Stimulated activated CD4-positive, alpha-beta T cell treated with anti-CD3 and anti-CD28 coated beads, TNF-alpha, amount 100 ng/mL, for 1 hour (primary cell): ENCODE results near the gene WWOX.

Experiments
- DNase-seq, 3 donors: peaks; one replicate each; pipeline ENCODE4 v3.0.0-alpha.2; 2020; ENCODE audit warnings: low read depth in 3 of 3, low spot score in 1 of 3

Gene WWOX

DNA sequence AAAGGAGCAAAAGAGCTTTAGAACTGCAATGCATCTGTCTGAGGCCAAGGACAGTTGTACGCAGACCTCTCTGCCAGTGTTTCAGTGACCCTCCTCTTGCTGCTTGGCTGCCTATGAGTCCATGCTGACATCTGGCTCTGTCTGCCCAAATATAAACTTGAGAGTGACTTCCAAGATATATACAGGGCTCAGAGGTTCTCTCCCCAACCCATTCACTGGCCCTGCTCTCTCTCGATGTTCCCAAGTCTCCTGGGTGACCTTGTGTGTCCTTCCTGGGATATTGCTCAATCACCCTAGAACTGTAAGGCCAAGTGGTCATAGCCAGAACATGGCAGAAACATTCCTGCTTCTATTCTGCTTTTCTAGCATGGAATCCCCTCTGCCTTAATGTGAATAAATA is 716.3 kb downstream of the WWOX start:
- DNase-seq: no peak

DNA sequence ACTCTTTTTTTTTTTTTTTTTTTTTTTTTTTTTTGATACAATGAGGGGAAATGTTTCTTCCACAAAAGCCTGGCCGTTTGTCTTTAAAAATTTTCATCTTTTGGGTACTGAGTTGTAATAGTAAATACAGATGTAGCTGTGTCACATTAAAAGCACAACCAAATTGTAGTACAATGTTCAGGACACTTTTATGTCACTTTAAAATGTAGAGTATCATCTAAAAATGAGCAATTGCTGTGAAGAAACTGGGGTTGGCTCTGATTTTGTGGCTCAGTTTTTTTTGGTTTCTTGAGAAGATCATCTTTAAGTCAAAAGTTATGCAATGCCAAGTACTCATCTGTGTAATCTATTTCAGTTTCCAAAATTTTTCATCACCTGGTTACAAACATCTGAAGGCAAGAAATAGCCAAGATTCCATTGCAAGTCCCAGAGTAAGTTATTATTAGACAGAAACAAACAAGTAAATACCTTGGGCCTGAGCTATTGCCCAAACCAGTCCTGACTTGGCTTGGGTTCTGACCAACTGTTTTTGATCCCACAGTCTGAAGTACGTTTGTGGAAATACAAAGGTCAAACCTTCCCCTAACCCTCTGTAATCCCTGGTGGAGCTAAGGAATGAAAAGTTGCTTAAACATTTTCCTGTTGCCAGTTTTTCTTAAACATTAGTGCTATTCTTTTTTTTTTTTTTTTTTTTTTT is 717.2 kb downstream of the WWOX start:
- DNase-seq: no peak

DNA sequence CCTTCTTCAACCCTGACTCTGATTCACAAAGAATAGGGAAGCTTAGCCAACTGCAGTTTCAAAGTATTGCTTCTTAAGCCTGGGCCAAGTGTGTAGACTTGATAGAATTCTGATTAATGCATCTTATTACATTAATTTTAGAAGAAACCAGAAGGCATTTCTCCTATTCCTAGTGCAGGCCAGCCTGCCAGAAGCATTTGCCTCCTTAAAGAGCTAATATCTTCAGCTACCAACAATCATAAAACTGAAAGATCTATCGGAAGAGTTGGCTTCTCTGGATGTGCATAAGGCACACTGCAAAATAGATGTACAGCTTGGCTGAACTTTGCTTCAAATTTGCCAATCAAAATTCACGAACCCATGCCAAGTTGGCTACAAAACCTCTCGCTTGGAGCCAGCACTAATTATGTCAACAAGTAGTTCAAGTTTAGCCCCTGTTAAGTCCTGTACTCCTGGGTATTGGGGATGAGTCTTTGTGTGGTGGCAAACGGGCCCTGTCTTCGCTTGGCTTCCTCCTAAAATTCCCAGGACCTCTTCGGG is 717.8 kb downstream of the WWOX start:
- no peak for DNase-seq

DNA sequence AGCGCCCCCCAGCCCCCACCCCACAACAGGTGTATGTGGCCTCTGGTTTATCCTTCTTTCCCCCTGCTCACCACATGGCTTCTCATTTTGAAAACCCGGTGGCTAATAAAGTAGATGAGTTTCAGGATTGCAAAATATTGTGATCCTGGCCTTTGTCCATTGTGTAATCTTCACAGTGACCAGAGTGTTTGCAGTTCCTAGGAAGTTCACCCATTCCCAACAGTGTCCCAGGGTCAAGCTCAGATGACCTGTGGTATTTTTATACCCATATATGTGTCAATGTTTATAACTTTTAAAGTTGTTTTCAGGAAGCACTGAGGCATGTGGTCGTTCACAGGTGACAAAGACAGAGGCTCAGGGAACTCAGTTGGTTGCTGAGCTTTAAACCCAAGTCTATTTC is 721.9 kb downstream of the WWOX start:
- DNase-seq: no peak

DNA sequence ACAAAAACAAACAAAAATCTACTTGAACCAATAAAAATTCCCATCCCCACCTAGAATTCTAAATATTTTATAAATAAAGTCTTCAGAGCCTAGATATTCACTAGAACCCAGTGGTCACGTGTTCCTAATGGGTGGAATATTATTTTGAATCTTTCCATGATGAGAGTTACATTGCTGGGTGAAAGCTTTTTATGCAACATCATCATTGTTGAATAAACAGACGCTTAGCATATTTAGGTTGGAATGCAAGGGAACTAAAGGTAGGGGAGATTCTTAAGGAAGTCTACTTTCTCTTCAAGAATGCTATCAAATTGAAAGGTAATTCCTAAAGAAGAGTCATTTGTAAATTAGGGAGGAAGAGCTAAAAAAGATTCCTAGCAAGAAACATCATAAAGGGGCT is 723.1 kb downstream of the WWOX start:
- DNase-seq: no peak

DNA sequence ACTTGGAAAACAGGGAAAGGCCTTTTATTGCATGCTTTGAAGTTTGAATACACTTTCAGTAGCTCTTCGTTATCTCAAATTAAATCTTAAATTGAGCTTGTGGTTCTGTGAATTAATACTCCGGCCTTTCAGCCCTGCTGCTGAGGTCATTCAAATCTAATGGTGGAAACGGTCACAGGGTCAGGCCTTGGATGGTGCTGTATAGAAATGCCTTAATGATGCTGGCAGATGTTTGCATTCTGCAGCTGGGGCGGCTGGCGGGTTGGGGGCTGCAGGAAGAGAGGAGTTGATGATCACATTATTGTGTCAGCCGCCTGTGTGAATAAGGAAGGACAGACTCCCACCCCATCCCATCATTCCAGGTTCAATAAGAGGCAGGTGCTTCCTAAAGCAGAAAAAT is 723.6 kb downstream of the WWOX start:
- DNase-seq: no peak

DNA sequence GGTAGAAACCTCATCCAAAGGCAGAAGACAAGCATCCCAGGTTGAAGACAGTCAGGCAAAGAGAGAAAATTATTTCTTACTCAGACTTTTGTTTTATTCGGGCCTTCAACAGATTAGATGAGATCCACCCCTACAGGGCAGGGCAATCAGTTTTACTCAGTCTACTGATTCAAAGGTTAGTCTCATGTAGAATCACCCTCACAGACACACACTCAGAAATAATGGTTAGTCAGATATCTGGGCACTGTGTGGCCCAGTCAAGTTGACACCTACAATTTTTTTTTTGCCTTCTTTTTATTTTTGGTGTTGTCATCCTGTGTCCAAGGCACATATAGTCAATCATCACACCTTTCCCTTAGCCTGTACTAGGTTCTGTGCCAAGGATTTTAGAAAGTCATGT is 729.8 kb downstream of the WWOX start:
- DNase-seq: no peak

DNA sequence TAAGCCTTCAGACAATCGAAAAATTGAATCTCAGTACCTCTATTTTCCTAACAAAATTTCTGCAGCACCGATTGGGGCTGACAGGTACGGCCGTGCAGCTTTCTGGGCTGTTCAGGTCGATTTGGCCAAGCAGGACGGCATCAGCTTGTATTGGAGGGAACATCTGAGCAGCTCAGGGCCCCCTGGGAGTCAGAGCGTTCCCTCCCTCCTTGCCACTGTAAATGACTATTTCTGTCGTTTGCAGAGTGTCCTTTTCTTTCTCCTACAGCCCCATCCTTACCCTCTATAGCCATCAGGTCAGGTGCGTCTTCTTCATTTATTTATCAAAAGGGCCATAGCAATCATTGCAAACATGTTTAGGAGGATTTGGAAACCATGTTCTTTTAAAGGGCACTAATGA is 731.1 kb downstream of the WWOX start:
- DNase-seq: no peak

DNA sequence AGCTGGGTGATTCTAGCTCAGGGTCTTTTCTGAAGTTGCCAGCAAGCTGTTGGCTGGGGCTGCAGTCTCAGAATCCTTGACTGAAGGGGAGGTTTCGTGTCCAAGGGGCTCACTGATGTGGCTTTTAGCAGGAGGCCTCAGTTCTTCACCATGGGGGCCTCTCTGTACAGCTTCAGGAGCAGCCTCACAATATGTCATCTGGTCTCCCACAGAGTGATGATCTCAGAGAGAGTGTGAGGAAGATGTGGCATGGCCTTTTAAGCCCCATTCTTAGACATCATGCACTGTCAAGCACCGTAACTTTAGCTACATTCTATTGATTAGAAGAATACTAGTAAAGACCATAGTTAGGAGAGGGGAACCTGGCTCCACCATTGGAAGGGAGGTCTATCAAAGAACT is 732.6 kb downstream of the WWOX start:
- DNase-seq: no peak

DNA sequence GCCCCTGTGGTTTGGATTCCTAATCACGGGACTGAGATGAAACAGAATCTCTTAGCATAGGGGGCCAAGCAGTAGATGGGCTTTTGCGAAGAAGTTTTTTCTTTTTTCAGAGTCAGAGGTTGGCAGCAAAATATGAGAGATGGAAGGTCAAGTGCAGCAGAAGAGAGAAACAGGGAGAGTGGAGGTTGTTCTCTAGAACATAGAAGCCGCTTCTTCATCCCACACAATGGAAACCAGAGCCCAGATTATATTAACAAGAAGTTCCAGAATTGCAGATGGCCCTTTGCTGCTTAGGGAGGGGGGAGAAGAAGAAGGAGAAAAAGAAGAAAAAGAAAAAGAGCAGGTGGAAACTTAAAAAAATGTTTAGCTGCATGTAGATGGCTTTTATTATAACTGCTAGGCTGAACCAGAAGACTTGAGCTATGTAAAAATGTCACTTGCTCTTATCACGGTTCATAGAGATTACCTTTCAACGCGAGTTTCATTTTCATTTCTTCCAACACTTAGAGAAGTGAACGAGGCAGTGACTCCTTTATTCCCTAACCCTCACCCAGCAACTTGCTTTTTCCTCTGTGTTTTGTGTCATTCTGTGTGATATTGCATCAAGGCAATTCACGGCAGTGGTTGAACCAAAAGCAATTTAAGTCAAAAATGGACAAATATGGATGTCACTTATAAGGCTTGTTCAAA is 737.5 kb downstream of the WWOX start:
- DNase-seq: no peak

DNA sequence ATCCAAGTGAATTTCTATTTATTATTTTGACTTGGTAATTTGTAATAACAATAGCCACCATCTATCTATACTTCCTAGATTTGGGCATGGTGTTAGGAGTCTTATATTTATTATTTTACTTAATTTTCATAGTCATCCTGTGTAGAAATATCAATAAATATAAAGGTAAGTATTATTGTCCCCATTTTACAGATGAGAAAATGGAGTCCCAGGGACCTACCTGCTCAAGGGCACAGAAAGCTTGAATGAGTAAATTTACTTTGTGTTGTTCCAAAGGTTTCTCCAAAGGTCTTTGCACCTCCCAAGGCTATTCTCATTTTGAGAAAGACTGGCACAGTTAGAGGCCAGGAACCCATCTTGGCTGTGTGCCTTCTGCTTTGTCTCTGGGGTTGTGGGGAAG is 738.3 kb downstream of the WWOX start:
- no peak for DNase-seq

DNA sequence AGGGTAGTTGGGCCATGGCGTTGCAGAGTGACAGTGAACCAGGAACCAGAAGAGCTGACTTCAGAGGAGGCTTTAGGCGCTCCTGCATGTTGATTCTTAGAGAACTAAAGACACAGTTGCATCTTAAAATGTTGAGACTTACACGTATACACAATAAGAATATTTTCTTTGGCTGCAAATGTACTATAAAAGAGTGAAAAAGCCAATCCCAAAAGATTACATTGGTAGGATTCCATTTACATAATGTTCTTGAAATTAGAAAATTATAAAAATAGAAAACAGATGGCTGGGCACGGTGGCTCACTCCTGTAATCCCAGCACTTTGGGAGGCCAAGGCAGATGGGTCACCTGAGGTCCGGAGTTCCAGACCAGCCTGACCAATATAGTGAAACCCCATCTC is 738.8 kb downstream of the WWOX start:
- no peak for DNase-seq

DNA sequence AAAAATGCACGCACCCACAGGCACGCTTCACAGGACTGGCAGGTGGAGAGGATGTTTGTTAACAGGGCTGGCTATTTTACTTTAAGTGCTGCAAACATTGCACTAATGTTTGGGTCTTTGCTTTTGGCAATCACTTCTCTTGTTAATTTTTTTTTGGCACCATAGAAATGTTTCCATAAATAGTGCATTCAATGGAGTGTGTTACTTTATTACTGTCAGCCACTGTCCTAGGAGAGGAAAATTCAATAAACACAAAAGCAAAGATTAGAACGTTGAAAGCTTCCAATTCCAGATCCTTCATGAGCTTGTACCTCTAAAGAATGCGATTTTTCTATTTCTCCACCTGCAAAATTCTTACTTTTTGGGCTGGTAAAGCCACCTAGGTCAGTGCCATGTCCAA is 743.5 kb downstream of the WWOX start:
- no peak for DNase-seq

DNA sequence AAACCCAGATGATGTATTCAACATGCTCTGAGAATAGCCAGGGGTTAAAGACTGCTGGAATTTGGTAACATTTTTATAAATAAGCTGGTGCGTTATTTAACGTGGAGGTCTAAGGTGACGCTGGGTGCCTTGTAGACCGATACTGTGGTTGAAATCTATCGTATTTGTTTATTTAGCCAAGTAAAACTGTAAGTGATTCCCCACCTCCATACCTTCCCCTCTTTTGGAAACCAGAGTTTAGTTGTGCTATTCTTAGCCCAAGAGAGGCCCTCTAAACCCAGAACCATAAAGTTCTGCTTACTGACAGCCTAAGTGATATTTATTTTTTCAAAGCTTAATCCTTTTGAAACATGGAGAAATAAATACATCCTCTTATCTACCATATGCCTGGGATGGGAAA is 744.5 kb downstream of the WWOX start:
- no peak for DNase-seq

DNA sequence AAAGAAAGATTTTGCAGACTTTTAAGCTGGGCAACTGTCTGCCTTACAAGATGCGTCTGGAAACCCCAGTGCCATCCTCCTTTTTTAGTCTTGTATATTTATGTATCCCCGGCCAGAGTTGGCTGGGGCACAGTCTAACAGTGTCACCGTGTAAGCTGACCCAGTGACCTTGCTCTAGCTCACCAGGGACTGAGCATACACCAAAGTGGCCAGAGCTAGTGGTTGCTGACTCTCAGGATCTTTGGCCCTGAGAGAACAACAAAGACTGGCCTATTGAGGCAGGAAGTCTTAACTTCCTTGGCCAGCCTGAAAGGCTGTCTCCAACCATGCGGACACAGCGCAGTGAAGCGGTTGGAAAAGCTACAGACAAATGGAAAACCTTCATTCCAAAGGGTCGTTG is 745.2 kb downstream of the WWOX start:
- DNase-seq: no peak

DNA sequence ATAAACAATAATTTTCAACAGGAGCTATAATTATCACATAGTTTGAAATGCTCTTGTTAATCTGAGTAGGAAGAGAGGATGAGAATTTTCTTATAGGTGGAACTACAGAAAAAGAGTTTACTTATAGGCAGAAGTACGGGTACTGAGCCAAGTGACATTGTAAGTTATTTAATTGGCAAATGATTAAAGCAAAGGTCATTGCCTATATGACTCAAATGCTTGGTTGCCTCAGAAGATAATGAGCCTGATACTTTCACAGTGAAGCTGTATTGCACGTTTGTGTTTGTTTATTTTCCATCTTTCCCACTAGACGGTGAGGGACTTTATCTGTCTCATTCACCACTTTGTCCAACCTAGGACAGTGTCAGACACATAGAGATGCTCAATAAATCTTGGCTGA is 751.8 kb downstream of the WWOX start:
- DNase-seq: no peak

DNA sequence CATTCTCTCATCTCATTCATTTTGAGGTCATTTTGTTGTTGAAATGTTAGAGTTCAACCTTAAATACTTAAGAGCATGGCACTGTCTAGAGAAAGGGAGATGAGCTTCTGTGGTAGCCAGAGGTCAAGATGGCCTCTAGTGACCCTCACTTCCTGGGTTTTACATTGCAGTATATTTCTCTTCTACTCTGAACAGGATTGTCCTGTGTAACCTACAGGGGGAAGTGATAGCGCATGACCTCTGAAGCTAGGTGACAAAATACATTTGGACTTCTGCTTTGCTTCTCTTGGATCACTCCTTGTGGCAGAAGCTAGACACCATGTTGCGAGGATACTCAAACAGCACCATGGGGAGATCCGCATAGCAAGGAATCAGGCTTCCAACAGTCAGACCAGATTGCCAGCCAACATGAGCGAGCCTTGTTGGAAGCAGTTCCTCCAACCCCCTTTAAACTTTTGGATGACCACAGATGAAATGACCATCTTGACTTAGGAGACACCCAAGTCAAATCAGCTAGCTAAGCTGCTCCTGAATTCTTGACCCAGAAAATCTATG is 752.7 kb downstream of the WWOX start:
- DNase-seq: no peak

DNA sequence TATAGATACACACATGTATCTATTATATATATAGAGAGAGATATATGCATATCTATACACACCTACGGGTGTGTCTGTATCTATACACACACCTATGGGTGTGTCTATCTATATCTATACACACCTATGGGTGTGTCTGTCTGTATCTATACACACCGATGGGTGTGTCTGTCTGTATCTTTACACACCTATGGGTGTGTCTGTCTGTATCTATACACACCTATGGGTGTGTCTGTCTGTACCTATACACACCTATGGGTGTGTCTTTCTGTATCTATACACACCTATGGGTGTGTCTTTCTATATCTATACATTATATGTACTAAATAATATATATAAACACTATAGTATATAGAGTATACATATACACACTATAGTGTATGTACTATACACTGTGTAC is 762.6 kb downstream of the WWOX start:
- DNase-seq: no peak

DNA sequence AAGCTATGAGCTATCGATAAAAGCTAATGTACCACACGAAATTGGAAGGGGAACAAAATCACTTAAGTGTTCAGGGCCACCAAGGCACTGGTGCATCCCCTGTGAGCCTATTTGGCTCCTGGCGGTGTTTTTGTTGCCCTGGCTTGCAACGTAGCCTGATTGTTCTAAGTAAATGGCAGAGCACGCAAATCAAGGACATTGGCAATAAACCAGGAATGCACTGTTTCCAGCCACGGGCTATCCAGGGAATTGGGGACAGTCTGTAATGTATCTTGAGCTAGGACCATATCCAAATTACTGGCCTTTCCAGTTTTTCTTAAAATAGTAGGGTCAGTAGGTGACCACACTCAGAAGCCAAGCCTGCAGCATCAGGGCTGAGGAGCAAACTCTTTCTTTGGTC is 767.1 kb downstream of the WWOX start:
- no peak for DNase-seq

DNA sequence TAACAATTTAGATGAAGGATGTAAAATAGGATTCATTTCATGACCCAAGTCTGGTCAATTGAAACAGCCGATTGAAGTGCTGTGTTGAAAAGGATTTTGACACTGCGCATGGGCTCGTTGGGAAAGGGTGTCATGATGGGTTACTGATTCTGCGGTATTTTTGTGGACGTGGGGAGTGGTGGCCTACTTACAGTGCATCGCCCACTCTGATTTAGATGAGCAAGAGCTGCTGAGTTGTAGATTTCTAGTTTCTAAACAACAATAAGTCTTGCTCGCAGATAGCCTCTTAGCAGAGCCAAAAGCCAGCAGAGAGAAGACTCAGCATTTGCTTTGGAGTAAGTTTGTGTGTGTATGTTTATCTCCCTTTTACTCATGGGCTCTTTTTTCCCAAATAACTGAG is 770.0 kb downstream of the WWOX start:
- DNase-seq: no peak

DNA sequence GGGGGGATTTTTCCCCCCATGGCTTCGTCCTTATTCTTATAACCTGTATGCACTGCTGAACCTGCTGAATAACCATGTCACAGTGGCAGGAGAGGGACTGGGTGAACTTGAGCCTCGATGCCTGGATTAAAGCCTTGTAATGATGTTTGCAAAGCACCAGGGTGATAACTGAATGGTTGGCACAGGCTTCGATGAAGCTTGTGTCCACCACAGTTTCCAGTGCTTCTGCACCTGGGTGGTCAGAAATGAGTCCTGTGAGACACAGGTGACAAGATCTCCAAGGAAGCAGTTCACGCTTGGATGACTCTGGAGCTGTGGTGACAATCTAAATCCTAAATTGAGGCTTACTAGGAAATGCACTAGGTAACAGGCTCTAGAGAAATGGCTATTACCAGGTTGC is 771.8 kb downstream of the WWOX start:
- DNase-seq: no peak

DNA sequence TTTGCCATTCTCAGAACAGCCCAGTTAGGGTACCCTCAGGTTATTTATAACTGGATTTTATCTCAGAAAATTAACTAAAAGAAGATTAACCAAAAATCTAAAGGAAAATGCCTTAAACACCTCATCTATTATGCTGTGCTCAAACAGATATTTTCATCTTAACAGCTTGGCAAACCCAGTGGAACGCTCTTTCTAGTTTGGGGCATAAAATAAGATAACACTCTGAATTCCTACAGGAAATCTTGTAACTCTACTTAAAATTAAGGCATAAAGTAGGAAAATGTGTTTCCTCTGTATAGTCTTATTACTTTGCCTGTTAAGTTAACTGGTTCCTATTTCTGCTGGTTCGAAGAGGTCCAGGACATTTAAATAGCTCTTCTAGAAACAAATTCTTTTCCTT is 777.2 kb downstream of the WWOX start:
- DNase-seq: no peak
